HUDEP-2 (cell line): ENCODE data around the gene CARMIL1.

Source experiments
- DNase-seq, 76 experiments: peaks; one replicate each; lab custom pipeline; 2025; ENCODE audit not compliant: unreplicated experiment in 76 of 76; lab: John Stamatoyannopoulos, UW

CARMIL1 gene

GRCh38 chr6:25278914-25279747 lies at the start of gene CARMIL1:
Gene CARMIL1 (plus strand): TSS chr6:25279374. CDS start chr6:25279796, 422 bp downstream.
- DNase-seq = peak in 65 of 76 experiments; percentile 10 to 81 (median 59)

GRCh38 chr6:25229671-25230321 lies 49.4 kb upstream of the CARMIL1 start:
- DNase-seq = no peak

DNA sequence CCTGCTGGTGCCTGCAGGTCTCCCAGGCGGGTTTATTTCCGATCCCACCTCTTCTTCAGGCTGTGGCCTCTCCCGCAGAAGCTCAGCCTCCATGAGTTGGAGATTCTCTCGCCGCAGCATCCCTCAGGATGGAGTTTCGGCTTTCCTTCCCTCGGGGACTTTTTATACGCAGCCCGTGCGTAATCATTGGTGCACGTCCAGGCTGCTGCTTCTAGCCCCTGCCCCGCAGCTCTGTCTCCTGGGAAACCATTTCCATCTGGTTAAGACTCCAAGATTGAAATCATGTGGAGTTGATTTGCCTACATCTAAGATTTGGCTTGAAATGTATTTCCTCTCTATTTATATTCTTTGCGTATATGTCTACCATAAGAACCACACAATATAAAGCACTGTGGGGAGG lies 46.7 kb upstream of the CARMIL1 start:
- no peak for DNase-seq

GRCh38 chr6:25233226-25233625 lies 45.9 kb upstream of the CARMIL1 start:
- DNase-seq = no peak

DNA sequence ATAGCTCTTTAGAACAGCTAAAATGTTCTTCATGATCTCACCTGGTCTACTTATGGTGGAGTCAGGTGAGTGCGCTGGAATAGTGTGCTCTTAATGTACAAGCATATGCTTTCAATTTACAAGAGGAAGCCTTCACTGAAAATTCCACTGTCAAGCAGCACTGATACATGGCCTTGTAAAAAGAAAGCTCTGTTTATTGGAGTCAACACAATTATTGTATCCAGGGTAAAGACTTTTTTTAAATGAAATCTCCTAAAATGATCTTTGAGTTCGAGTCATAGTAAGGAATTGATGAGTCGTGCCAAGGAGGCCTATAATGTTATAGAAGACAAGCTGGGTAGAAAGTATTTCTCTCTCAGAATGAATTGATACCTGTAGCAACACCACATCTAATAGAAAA lies 41.6 kb upstream of the CARMIL1 start:
- no peak for DNase-seq

GRCh38 chr6:25239059-25239458 lies 40.1 kb upstream of the CARMIL1 start:
- no peak for DNase-seq

GRCh38 chr6:25239498-25239897 lies 39.7 kb upstream of the CARMIL1 start:
- no peak for DNase-seq

DNA sequence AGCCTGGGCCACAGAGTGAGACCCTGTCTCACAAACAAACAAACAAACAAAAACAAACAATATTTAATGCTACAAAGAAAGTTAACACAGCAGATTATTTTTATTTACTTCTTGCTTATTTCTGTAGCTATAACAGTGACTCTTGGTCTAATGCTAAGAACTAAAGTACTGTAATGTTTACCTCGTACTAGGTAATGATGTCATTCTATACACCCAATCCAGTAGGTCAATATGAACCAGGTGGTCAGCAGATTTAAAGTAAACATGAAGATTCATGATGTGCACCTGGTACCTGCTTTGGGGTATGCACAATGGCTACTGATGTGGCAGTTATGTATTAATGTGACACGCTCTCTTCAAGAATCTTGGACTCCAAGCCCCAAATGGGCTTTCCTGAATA lies 36.6 kb upstream of the CARMIL1 start:
- DNase-seq = no peak

- DNase-seq = no peak
Measured at GRCh38 chr6:25244865-25245264, 34.3 kb upstream of the CARMIL1 start.

- no peak for DNase-seq
Measured at GRCh38 chr6:25248123-25248522, 31.1 kb upstream of the CARMIL1 start.

DNA sequence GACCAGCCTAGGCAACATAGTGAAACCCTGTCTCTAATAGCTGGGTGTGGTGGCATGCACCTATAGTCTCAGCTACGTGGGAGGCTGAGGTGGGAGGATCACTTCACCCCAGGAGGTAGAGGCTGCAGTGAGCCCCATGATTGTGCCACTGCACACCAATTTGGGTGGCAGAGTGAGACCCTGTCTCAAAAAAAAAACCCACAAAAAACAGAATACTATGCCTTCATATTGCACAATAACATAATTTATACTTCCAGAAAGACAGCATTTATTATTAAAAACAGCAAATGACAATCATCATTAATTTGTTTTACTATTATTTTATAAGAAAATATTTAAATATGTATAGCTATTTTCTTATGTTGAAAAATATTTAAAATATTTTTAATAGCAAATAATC lies 30.0 kb upstream of the CARMIL1 start:
- no peak for DNase-seq

GRCh38 chr6:25250878-25251277 lies 28.3 kb upstream of the CARMIL1 start:
- no peak for DNase-seq

- DNase-seq = no peak
Measured at GRCh38 chr6:25251426-25251825, 27.7 kb upstream of the CARMIL1 start.

DNA sequence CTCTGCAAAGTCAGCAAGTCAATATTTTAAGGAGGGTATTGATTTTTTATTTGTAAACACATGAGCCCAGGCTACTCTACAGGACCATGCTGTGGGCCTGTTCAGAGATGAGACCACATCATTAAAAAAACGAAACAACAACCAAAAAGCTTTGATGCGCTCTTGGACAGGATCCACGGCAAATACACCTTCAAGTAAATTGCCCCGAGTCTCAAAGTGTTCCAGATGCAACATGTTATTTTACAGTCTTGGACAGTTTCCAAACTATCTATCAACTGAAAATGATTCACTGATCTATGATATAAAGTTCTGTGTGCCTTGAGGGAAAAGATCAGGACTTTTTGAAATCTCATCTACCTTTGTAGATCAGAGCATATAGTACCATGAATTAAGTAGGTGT lies 25.8 kb upstream of the CARMIL1 start:
- DNase-seq = no peak

GRCh38 chr6:25254671-25255070 lies 24.5 kb upstream of the CARMIL1 start:
- no peak for DNase-seq

DNA sequence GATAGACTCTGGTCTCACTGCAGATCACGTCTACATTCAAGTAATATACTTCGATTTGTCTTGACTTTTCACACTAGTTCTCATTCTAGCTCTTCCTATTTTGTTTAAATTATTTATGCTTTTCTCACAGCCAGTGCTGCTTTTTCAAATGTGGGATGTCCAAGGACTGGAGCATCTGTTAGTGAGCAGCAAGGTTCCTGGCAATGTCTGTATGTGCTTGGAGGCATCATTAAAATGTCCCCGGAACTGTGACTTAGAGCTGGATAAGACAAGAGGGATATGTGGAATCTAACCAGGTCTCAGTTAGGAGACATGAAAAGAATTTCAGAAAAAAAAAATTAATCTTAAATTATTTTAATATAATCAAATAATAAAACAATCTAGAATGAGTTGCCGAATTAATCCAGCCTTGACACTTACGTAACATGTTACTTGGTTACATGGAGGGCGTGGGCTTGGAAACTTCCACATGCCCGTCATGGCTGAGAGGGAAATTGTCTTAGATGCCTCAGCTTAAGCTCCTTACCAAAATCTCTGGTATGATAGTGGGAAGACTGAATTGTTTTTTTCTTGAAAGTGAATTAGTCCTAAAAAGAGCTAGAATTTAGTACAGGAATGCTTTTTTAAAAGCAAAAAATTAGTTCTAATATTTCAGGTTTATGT lies 21.4 kb upstream of the CARMIL1 start:
- no peak for DNase-seq

GRCh38 chr6:25259756-25260155 lies 19.4 kb upstream of the CARMIL1 start:
- DNase-seq = no peak

GRCh38 chr6:25263657-25264056 lies 15.5 kb upstream of the CARMIL1 start:
- no peak for DNase-seq

- DNase-seq = no peak
Measured at GRCh38 chr6:25266456-25267100, 12.6 kb upstream of the CARMIL1 start.

- no peak for DNase-seq
Measured at GRCh38 chr6:25267662-25268061, 11.5 kb upstream of the CARMIL1 start.

GRCh38 chr6:25270559-25270958 lies 8.6 kb upstream of the CARMIL1 start:
- DNase-seq = no peak
